PC-9 (cell line): ENCODE measurements around the gene FNDC1. TPM values are rescaled to one million over a fixed set of nuclear protein-coding genes. Genes with fewer than 3 reads are reported as not detected.

Experiments
- BruUV-seq: library from RNA; stranded (reverse); fragments of 400-500 nt; replicated peaks from 2 replicates; lab custom pipeline; 2021; lab: Mats Ljungman, UMichigan
- CTCF ChIA-PET: fragments of 300-600 bp; sonication (Branson Sonifier 250); formaldehyde crosslinking; loops from one replicate; lab custom pipeline; 2022; ENCODE audit warnings: antibody characterized with exemption; lab: Charles Lee
- POLR2A ChIA-PET: fragments of 300-600 bp; sonication (Branson Sonifier 250); formaldehyde crosslinking; loops from one replicate; lab custom pipeline; 2022; ENCODE audit warnings: antibody characterized with exemption; ENCODE audit not compliant: unreplicated experiment; lab: Charles Lee
- DNase-seq, 2 experiments: peaks; one replicate each; pipeline versions ENCODE4 v3.0.0 to v3.0.0-alpha.2; 2015 to 2022; ENCODE audit warnings: mixed read lengths in 1 of 2
- H2AFZ ChIP-seq: fragments of 200-600 bp; sonication (generic); 2 replicates; pipeline ENCODE4 v1.8.1; 2017; ENCODE audit warnings: antibody characterized with exemption
- H3F3A ChIP-seq: fragments of 200-600 bp; sonication (generic); 2 replicates; pipeline ENCODE4 v1.8.1; 2017; ENCODE audit warnings: antibody characterized with exemption, mild to moderate bottlenecking, low read depth; ENCODE audit not compliant: insufficient read depth
- H3K27ac ChIP-seq: fragments of 200-600 bp; sonication (generic); 2 replicates; pipeline ENCODE4 v1.6.1; 2016; ENCODE audit warnings: mixed run types
- H3K27me3 ChIP-seq: fragments of 200-600 bp; sonication (generic); 2 replicates; pipeline ENCODE4 v1.6.1; 2016; ENCODE audit warnings: low read depth, mixed run types; ENCODE audit not compliant: insufficient read depth
- H3K36me3 ChIP-seq: fragments of 200-600 bp; sonication (generic); 2 replicates; pipeline ENCODE4 v1.6.1; 2016; ENCODE audit warnings: low read depth, mixed run types
- H3K4me1 ChIP-seq: fragments of 200-600 bp; sonication (generic); replicated peaks from 2 replicates; pipeline ENCODE4 v1.6.1; 2016; ENCODE audit warnings: mixed run types; ENCODE audit not compliant: insufficient read depth
- H3K4me2 ChIP-seq: fragments of 200-600 bp; sonication (generic); 2 replicates; pipeline ENCODE4 v1.6.1; 2017; ENCODE audit warnings: mixed run types
- H3K4me3 ChIP-seq: fragments of 200-600 bp; sonication (generic); 2 replicates; pipeline ENCODE4 v1.6.1; 2016; ENCODE audit warnings: mixed run types
- H3K79me2 ChIP-seq: fragments of 200-600 bp; sonication (generic); 2 replicates; pipeline ENCODE4 v1.6.1; 2017; ENCODE audit warnings: low read depth, mixed run types
- H3K9me2 ChIP-seq: fragments of 200-600 bp; sonication (generic); 2 replicates; pipeline ENCODE4 v1.8.1; 2017; ENCODE audit warnings: mild to moderate bottlenecking; ENCODE audit not compliant: insufficient read depth
- H3K9me3 ChIP-seq: fragments of 200-600 bp; sonication (generic); 2 replicates; pipeline ENCODE4 v1.8.1; 2016; ENCODE audit warnings: low read depth; ENCODE audit not compliant: insufficient read depth
- H4K20me1 ChIP-seq: fragments of 200-600 bp; sonication (generic); 2 replicates; pipeline ENCODE4 v1.8.1; 2017; ENCODE audit not compliant: insufficient read depth
- CTCF ChIP-seq: fragments of 200-600 bp; sonication (generic); conservative IDR thresholded peaks from 2 replicates; pipeline ENCODE4 v1.6.1; 2017; ENCODE audit warnings: mixed run types, antibody characterized with exemption, mild to moderate bottlenecking, moderate library complexity
- EZH2 ChIP-seq: fragments of 200-600 bp; sonication (generic); IDR thresholded peaks from 2 replicates; pipeline ENCODE4 v1.8.0; 2017; ENCODE audit warnings: antibody characterized with exemption, low read depth
- intact Hi-C: fragments of 100-400 bp; cut with micrococcal nuclease; formaldehyde crosslinking; loops from one replicate; pipeline ENCODE4 v1.10.0; 2022; ENCODE audit not compliant: unreplicated experiment
- total RNA-seq: library from RNA; stranded (reverse); gene quantifications from 2 replicates; pipeline ENCODE4 v1.2.3, GENCODE V29; 2021

FNDC1 gene
- total RNA-seq, 1 experiment from 2014 or later: not detected

GRCh38 chr6:159309723-159310122, 140.5 kb downstream of the FNDC1 start:
- Histone ChIP-seq H3K9me3 (no peaks in the 10 kb centered on the region), H3K27ac (no peak overlapping the region), H3K27me3 (peaks cover 24% of the 10 kb centered on the region), H3K4me2 (no peak overlapping the region), H3K9me2 (no peaks in the 10 kb centered on the region), H4K20me1 (no peaks in the 10 kb centered on the region), H3K4me3 (no peak overlapping the region), H3K79me2 (no peaks in the 10 kb centered on the region), H2AFZ (no peak overlapping the region), H3K36me3 (no peaks in the 10 kb centered on the region), H3K4me1 (no peaks in the 10 kb centered on the region), H3F3A (no peaks in the 10 kb centered on the region)
- no peak for DNase-seq
- no peak for TF ChIP-seq CTCF
- no peak for TF ChIP-seq EZH2
- ChIA-PET CTCF (no interaction called here), POLR2A (no interaction called here)
- intact Hi-C loops: no loop called here
- no TSS peak for BruUV-seq

GRCh38 chr6:159311618-159312017, 142.4 kb downstream of the FNDC1 start:
- CTCF ChIA-PET: interaction anchor here (0.6 kb wide), 1 partner anchor 727 kb away, joined by 3 read pairs; no protein-coding TSS in a partner anchor
- Histone ChIP-seq H3K27ac (no peak overlapping the region), H4K20me1 (no peaks in the 10 kb centered on the region), H3K4me3 (no peak overlapping the region), H3K79me2 (no peaks in the 10 kb centered on the region), H3K9me2 (no peaks in the 10 kb centered on the region), H3K27me3 (peaks cover 27% of the 10 kb centered on the region), H3K4me1 (no peaks in the 10 kb centered on the region), H3K36me3 (no peaks in the 10 kb centered on the region), H3K9me3 (no peaks in the 10 kb centered on the region), H3F3A (no peaks in the 10 kb centered on the region), H2AFZ (no peak overlapping the region), H3K4me2 (no peak overlapping the region)
- intact Hi-C loops: no loop called here
- no peak for DNase-seq
- BruUV-seq: no TSS peak
- POLR2A ChIA-PET: no interaction called here
- TF ChIP-seq EZH2 (no peak), CTCF (no peak)

- Histone ChIP-seq H2AFZ (no peak overlapping the region), H3K9me2 (no peaks in the 10 kb centered on the region), H3K4me3 (no peak overlapping the region), H3K27ac (no peak overlapping the region), H3K36me3 (no peaks in the 10 kb centered on the region), H3K9me3 (no peaks in the 10 kb centered on the region), H3K27me3 (peaks cover 27% of the 10 kb centered on the region), H3F3A (no peaks in the 10 kb centered on the region), H3K79me2 (no peaks in the 10 kb centered on the region), H3K4me1 (no peaks in the 10 kb centered on the region), H4K20me1 (no peaks in the 10 kb centered on the region), H3K4me2 (no peak overlapping the region)
- POLR2A ChIA-PET: no interaction called here
- BruUV-seq: no TSS peak
- no peak for DNase-seq
- TF ChIP-seq EZH2 (no peak), CTCF (no peak)
- CTCF ChIA-PET: no interaction called here
- intact Hi-C loops: no loop called here
Measured at GRCh38 chr6:159312206-159312605, 143.0 kb downstream of the FNDC1 start.
